Head of caudate nucleus (tissue), 42 donors: ENCODE measurements around the gene PPP1R1C.
"Not testable (repeated sequence)": the region's sequence is repeated elsewhere in the genome, so short reads cannot be mapped to it uniquely, and the experiment has no call there.

ENCODE experiments used
- DNase-seq, 42 donors: peaks; one replicate each; pipeline versions ENCODE4 v3.0.0 to v3.0.0-alpha.2; 2020 to 2021; ENCODE audit warnings: mixed read lengths in 7 of 42
- intact Hi-C: fragments of 100-400 bp; cut with DNase I; formaldehyde crosslinking; loops from one replicate; pipeline ENCODE4 v1.15.0; 2022

The PPP1R1C gene, protein sequence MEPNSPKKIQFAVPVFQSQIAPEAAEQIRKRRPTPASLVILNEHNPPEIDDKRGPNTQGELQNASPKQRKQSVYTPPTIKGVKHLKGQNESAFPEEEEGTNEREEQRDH

DNA sequence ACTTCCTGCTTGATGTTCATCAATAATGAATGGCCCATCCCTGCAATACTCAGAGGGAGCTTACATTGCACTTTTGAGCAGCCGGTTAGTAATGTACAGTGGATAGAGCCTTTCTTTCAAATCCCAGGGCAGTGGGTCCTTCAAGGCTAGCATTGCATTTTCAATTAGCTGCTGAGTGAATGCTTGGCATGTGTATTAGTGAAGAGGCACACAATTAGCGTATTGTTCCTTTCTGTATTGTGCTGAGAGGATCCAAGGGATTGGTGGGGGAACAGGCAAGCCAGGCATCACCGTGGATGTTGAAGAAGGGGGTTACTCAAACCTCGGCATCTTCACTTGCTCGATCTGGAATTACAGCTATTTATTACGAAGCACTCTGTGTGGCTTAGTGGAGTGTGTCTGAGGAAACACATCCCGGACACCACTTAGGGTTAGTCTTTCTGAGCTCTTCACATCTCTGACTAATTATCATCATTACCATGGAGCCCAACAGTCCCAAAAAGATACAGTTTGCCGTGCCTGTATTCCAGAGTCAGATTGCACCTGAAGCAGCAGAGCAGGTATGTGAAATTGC is at the start of gene PPP1R1C:
Gene PPP1R1C, plus strand, starts transcription at position 222 of the 574 bp plus-strand sequence. Its CDS starts 258 bp downstream, at position 480.
- intact Hi-C loops: no loop called here
- peak in 13 of 42 donors; percentile 3 to 63 (median 29) for DNase-seq

GRCh38 chr2:181937473-181937872 is 48.2 kb upstream of the PPP1R1C start:
- intact Hi-C loops: no loop called here
- DNase-seq: peak in 5 of 42 donors; percentile 8 to 38 (median 9)

DNA sequence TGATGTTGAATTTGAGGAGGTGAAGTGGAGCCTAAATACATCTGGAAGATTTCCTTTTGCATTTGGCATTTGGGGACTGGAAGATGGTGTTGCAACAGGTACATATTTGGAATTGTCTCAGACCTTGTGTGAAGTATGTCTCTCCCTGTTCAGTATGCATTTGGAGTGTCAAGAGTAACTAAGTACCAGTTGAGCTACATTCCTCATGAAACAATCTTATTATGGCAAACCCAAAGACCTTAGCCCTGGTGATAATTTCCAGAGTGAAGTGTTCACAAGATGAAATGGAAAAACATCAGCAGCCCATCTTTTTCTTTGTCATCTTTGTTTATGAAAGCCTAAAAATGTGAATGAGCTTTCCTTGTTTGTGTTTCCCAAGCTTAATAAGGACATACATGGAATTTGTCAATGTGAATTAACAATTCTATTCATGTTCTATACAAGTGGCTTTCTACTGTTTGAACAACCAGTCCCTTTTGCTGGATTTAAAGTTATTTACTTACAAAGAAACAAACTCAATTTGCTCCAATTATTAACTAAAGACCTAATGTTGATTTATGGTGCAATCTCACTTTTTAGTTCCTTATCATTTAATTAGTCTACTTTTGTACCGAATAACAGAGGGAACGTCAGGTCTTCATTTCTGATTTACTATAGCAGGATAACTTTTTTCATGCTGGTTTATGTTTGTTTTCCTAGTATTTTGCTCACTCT is 42.1 kb upstream of the PPP1R1C start:
- intact Hi-C loops: loop anchor here (10.0 kb wide), 1 partner anchor 199 kb away; no protein-coding TSS in a partner anchor
- DNase-seq: no peak

DNA sequence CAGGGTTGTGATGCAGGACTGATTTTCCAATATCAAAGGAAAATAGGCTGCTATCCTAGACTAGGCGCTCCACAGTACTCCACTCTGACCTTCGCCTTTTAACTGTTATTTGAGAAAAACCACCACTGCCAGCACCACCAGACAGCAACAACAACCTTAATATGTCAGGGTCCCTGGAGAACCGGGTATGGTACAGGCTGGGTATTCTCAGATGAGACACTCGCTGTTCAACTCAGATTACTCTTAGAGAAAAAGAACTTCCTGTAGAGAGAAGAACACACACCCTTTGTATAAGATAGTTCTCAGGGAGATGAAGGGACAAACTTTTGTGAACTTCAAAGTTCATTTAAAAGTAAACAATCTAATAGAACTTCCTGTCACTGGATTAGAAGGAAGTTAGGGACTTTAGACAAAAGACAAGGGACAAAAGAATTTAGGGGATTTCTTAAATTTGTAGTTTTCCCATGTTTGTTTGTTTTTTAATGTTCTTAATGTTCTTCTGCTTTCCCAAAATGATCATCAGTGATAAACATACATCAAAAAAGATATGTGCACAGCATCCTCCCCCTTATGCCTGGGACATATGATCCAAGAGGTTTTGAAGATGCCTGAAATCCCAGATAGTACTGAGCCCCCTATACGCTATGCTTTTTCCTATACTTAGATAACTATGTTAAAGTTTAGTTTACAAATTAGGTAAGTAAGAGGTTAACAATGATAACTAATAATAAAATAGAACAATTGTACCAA is 41.3 kb upstream of the PPP1R1C start:
- no peak for DNase-seq
- intact Hi-C loops: loop anchor here (10.0 kb wide), 1 partner anchor 200 kb away; no protein-coding TSS in a partner anchor

DNA sequence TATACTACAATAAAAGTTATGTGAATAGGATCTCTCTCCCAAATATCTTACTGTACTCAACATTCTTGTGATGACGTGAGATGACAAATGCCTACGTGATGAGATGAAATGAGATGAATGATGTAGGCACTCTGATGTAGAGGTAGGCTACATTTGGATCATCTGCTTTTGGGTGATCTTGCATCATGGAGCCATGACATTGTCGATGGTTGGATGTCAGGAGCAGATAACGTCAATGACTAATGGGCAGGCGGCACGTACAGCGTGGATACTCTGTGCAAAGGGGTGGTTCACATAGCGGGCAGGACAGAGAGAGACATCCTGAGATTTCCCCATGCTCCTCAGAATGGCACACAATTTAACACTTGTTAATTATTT is 40.8 kb upstream of the PPP1R1C start:
- DNase-seq: no peak
- intact Hi-C loops: loop anchor here (10.0 kb wide), 1 partner anchor 200 kb away; no protein-coding TSS in a partner anchor

- intact Hi-C loops: loop anchor here (10.0 kb wide), 1 partner anchor 202 kb away; no protein-coding TSS in a partner anchor
- no peak for DNase-seq
Observed at GRCh38 chr2:181946444-181947127, 39.1 kb upstream of the PPP1R1C start.

DNA sequence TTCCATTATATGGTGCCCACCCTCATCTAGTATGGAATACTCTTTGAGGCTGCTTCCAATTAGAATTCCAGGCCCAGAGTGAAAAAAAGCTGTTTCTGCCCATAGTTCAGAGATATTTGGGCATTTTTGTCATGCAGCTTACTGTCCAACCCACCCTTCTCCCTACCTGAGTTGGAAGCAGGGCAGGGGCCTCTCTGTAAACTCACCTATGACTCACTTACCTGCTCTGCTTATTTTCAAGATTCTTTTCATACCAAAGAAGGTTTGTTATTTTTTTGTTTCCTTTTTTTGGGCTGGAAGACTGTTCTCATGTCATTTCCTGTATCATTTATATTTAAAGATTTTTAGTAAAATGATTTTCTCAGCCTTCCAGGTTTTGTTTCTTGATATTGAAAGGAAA is 38.4 kb upstream of the PPP1R1C start:
- intact Hi-C loops: loop anchor here (10.0 kb wide), 1 partner anchor 202 kb away; no protein-coding TSS in a partner anchor
- no peak for DNase-seq

- DNase-seq: no peak
- intact Hi-C loops: loop anchor here (10.0 kb wide), 1 partner anchor 203 kb away; no protein-coding TSS in a partner anchor
Observed at GRCh38 chr2:181948227-181948626, 37.4 kb upstream of the PPP1R1C start.

- DNase-seq: no peak
- intact Hi-C loops: loop anchor here (10.0 kb wide), 1 partner anchor 204 kb away; no protein-coding TSS in a partner anchor
Observed at GRCh38 chr2:181949047-181949446, 36.6 kb upstream of the PPP1R1C start.

- intact Hi-C loops: no loop called here
- DNase-seq: no peak
Observed at GRCh38 chr2:181952404-181953226, 33.0 kb upstream of the PPP1R1C start.

- DNase-seq: peak in 39 of 42 donors; percentile 7 to 87 (median 64)
- intact Hi-C loops: no loop called here
Observed at GRCh38 chr2:181953881-181954537, 31.6 kb upstream of the PPP1R1C start.

DNA sequence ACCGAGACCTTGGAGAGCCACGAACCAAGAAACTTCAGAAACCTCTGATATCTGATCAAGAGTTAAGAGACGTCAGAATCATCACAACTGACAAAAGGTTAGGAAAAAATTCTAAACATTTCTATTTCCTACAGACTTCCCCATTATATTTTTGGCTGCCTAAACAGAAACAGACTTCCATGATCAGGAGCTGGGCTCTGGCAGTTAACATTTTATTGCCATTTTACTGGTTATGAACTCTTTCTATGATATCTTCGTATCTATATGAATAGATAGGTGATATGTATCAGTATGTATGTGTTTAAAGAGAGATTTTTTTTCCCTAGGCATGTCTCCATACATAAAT is 31.1 kb upstream of the PPP1R1C start:
- DNase-seq: no peak
- intact Hi-C loops: no loop called here

DNA sequence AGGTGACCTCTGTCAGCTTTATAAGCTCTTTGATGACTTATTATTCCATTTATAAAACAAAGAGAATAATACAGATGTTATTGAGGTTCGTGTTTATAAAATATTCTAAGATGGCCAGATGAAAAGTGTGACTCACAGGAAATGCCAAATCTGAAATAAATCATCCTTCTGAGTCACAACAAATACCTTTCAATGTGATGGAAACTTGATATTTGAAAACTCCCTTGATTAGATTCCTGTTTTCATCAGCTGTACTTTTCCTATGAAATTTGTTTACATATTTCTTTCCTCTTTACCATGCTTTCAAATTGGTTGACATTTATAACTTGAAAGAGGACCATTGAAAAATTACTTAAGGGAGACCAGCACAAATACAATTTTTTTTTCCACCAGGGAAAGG is 30.6 kb upstream of the PPP1R1C start:
- intact Hi-C loops: no loop called here
- no peak for DNase-seq

DNA sequence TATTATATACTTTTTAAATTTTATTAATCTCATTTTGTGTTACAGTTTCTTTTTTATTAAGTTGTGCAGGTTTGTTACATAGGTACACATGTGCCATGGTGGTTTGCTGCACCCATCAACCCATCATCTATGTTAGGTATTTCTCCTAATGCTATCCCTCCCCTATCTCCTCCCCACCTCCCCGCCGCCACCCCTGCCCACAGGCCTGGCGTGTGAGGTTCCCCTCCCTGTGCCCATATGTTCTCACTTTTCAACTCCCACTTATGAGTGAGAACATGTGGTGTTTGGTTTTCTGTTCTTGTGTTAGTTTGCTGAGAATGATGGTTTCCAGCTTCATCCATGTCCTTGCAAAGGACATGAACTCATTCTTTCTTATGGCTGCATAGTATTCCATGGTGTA is 29.8 kb upstream of the PPP1R1C start:
- intact Hi-C loops, DNase-seq: not testable (repeated sequence)

DNA sequence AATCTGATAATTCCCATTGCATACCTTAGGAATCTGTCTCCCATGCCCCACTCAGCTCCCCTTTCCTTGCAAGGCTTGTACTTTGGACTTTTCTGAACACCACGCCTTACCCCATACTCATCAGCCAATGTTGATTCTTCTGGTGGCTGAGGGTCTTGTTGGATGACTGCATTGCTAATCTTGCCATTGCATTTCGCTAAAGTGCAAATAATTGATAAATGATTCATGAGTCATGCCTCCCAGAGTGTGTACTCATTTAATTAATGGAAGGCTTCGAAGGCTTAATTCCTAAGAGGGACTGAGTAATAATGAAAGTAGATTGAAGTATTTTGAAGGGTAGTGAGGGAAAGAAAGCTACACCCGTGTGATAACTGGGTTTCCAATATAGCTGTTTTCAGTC is 28.0 kb upstream of the PPP1R1C start:
- DNase-seq: no peak
- intact Hi-C loops: no loop called here

DNA sequence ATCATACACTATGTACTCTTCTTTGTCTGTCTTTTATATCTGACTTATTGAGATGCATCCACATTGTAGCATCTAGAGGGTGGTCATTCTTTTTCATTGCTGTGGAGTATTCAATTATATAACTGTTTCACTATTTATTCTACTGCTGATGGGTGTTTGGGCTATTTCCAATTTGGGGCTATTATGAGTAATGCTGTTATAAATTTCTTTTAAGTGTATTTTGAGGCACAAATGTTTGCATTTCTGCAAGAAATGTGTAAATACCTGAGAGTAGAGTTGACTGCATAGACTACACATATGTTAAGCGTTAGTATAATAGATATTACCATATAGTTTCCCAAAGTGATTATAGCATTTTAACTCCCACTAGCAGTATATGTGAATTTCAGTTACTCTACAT is 26.9 kb upstream of the PPP1R1C start:
- DNase-seq: no peak
- intact Hi-C loops: no loop called here

DNA sequence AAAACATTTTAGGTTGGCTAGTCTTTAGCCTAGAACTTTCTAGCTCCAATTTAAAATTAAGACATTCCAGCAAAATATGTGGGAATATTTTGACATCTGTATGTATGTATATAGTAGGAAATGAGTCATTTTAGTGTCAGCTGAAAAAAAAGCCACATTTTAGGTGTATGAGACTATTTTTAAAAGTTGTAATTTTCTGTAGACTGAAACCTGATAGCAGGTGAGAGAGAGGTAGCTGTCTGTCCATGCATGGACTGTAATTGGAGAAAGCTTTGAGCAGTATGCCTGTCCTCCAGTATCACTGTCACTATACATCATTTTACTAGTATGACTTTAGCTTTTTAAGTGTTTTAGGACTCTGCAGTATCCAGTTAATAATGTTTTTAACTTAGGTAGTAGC is 26.1 kb upstream of the PPP1R1C start:
- intact Hi-C loops: no loop called here
- DNase-seq: no peak

- DNase-seq, intact Hi-C loops: not testable (repeated sequence)
Observed at GRCh38 chr2:181961167-181961566, 24.5 kb upstream of the PPP1R1C start.
